Sigmoid colon (tissue), 7 donors: ENCODE results near the gene ARID3B. TPM values are rescaled to one million over a fixed set of nuclear protein-coding genes. Genes with fewer than 3 reads are reported as not detected.

Experiments used
- DNase-seq: peaks from one replicate; pipeline ENCODE4 v3.0.0-alpha.2; 2019
- H3K27ac ChIP-seq, 4 donors: fragments of 200-600 bp; sonication (generic); one replicate each; pipeline ENCODE4 v1.5.1; 2016 to 2019; ENCODE audit warnings: mild to moderate bottlenecking in 1 of 4
- H3K27me3 ChIP-seq, 3 donors: fragments of 200-600 bp; sonication (generic); one replicate each; pipeline ENCODE4 v1.5.1; 2019; ENCODE audit warnings: mild to moderate bottlenecking in 1 of 3
- H3K36me3 ChIP-seq, 4 donors: fragments of 200-600 bp; sonication (generic); one replicate each; pipeline ENCODE4 v1.5.1; 2016 to 2019
- H3K4me1 ChIP-seq, 4 donors: fragments of 200-600 bp; sonication (generic); one replicate each; pipeline ENCODE4 v1.5.1; 2017 to 2019
- H3K4me3 ChIP-seq, 4 donors: fragments of 200-600 bp; sonication (generic); one replicate each; pipeline ENCODE4 v1.5.1; 2017 to 2019; ENCODE audit warnings: mild to moderate bottlenecking in 2 of 4, moderate library complexity in 1 of 4
- H3K9me3 ChIP-seq, 4 donors: fragments of 200-600 bp in 3 of 4; sonication (generic) in 3 of 4; one replicate each; pipeline versions ENCODE4 v1.5.1 to v1.6.1; 2013 to 2019
- CTCF ChIP-seq, 4 experiments: fragments of 450-650 bp in 3 of 4; fragments of 200-600 bp in 1 of 4; IDR thresholded peaks; one replicate each; pipeline ENCODE4 v1.5.1; 2016 to 2019; ENCODE audit warnings: antibody characterized with exemption in 4 of 4, mild to moderate bottlenecking in 3 of 4, moderate library complexity in 2 of 4
- EP300 ChIP-seq, 4 donors: sonication (generic); formaldehyde crosslinking; IDR thresholded peaks; one replicate each; pipeline ENCODE4 v1.6.1; 2017; ENCODE audit warnings: antibody characterized with exemption in 4 of 4
- POLR2A ChIP-seq, 2 donors: fragments of 450-650 bp; IDR thresholded peaks; one replicate each; pipeline ENCODE4 v1.6.1; 2016; ENCODE audit warnings: antibody characterized with exemption in 2 of 2, mild to moderate bottlenecking in 2 of 2, moderate library complexity in 2 of 2
- POLR2AphosphoS5 ChIP-seq, 4 donors: sonication (generic); formaldehyde crosslinking; IDR thresholded peaks; one replicate each; pipeline ENCODE4 v1.6.1; 2017; ENCODE audit warnings: antibody characterized with exemption in 4 of 4
- WGBS, 2 donors: extraction: QIAGEN DNeasy Blood & Tissue Kit; methylation state at CpG; one replicate each; pipeline ENCODE4 v1.1.7; 2013; 5-methylcytosine and 5-hydroxymethylcytosine counted together
- intact Hi-C: fragments of 100-400 bp; cut with DNase I; formaldehyde crosslinking; loops from one replicate; pipeline ENCODE4 v1.15.1; 2023
- polyA plus RNA-seq, 3 donors: library from polyadenylated mRNA; stranded (reverse); fragments of 200-250 nt; gene quantifications; one replicate each; pipeline ENCODE4 v1.2.3, GENCODE V29; 2013
- total RNA-seq, 4 donors: library from RNA; depleted of rRNA; stranded (reverse); fragments of >200 nt; gene quantifications; one replicate each; pipeline ENCODE4 v1.1.0, GENCODE V29; 2016
- donor health status: healthy with polysubstance abuse.
- donor health status: Bipolar disorder and iron deficiency.
- donor health status: healthy.

ARID3B gene
- total and polyA plus RNA-seq, 7 donors: 2.3 to 9.7 (median 5.3) TPM

GRCh38 chr15:74585191-74585590, 44.2 kb downstream of the ARID3B start:
- no peak overlapping the region for H3K27ac ChIP-seq
- no peak overlapping the region for H3K4me3 ChIP-seq
- no peaks in the 10 kb centered on the region for H3K4me1 ChIP-seq
- DNase-seq: no peak
- 80 to 83% methylated on average over 3 of the region's 3 CpGs for WGBS, 2 donors
- H3K9me3 ChIP-seq: no peaks in the 10 kb centered on the region
- H3K36me3 ChIP-seq: peaks cover 0 to 14% (median 3%) of the 10 kb centered on the region in 4 donors
- TF ChIP-seq EP300 (IDR thresholded peaks at IDR 0.05): no peak
- no peak for TF ChIP-seq POLR2AphosphoS5 (IDR thresholded peaks at IDR 0.05)
- no peak for TF ChIP-seq POLR2A (IDR thresholded peaks at IDR 0.05)
- TF ChIP-seq CTCF (IDR thresholded peaks at IDR 0.05): no peak
- intact Hi-C loops: no loop called here
- no peaks in the 10 kb centered on the region for H3K27me3 ChIP-seq

- peaks cover 0 to 21% (median 6%) of the 10 kb centered on the region in 4 donors for H3K36me3 ChIP-seq
These were observed 44.8 kb downstream of the ARID3B start for GRCh38 chr15:74585857-74586256.

DNA sequence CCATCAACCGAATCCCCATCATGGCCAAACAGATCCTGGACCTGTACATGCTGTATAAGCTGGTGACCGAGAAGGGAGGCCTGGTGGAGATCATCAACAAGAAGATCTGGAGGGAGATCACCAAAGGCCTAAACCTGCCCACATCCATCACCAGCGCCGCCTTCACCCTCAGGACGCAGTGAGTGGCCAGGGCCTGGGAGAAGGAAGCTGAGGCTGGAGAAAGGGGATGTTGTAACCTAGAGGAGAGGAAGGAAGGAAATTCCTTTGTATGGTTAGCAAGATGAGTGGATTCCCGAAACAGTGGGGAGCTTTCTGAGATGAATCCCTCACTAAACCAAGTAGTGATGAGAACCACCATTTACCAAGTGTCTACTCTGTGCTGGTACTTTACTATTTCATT, 48.8 kb downstream of the ARID3B start:
- Histone ChIP-seq H3K27me3 (no peaks in the 10 kb centered on the region), H3K36me3 (peaks cover 8 to 59% (median 19%) of the 10 kb centered on the region in 4 donors), H3K27ac (no peak overlapping the region), H3K4me1 (no peaks in the 10 kb centered on the region), H3K9me3 (no peaks in the 10 kb centered on the region), H3K4me3 (no peak overlapping the region)
- no peak for DNase-seq
- intact Hi-C loops: no loop called here
- no peak for TF ChIP-seq POLR2AphosphoS5 (IDR thresholded peaks at IDR 0.05)
- no peak for TF ChIP-seq CTCF (IDR thresholded peaks at IDR 0.05)
- no peak for TF ChIP-seq POLR2A (IDR thresholded peaks at IDR 0.05)
- no peak for TF ChIP-seq EP300 (IDR thresholded peaks at IDR 0.05)
- WGBS, 2 donors: 94 to 96% methylated on average over 6 of the region's 6 CpGs

More at GRCh38 chr15:74585857-74586256, 44.8 kb downstream of the ARID3B start:
- no peak overlapping the region for H3K4me3 ChIP-seq
- no peak for TF ChIP-seq POLR2A (IDR thresholded peaks at IDR 0.05)
- no peak for TF ChIP-seq POLR2AphosphoS5 (IDR thresholded peaks at IDR 0.05)
- TF ChIP-seq CTCF (IDR thresholded peaks at IDR 0.05): no peak
- TF ChIP-seq EP300 (IDR thresholded peaks at IDR 0.05): no peak
- H3K27ac ChIP-seq: no peak overlapping the region
- no peak for DNase-seq
- H3K9me3 ChIP-seq: no peaks in the 10 kb centered on the region
- no peaks in the 10 kb centered on the region for H3K27me3 ChIP-seq
- 94 to 95% methylated on average over 9 of the region's 9 CpGs for WGBS, 2 donors
- intact Hi-C loops: no loop called here
- no peaks in the 10 kb centered on the region for H3K4me1 ChIP-seq

DNA sequence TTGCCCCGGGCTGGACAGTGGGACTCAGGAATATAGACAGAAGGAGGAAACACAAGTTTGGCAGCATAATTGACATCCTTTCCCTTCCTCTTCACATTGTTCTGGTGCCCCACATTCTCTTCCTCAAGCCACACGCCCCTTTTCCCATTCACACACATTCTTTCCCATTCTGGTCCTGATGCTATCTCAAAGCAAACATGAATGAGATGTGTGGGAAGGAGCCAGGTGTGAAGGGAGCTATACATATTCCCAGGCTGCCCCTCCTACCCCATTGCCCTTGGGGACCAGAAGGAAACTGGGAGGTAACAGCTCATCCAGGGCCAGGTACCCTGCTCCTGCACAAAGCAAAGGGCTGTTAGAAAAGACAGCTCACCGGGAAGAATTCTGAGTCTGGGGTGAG, 51.2 kb downstream of the ARID3B start:
- DNase-seq: no peak
- TF ChIP-seq CTCF (IDR thresholded peaks at IDR 0.05) (no peak), POLR2A (IDR thresholded peaks at IDR 0.05) (no peak), EP300 (IDR thresholded peaks at IDR 0.05) (no peak), POLR2AphosphoS5 (IDR thresholded peaks at IDR 0.05) (no peak)
- WGBS, 2 donors: 87 to 94% methylated on average over 3 of the region's 3 CpGs
- Histone ChIP-seq H3K4me3 (no peak overlapping the region), H3K27ac (no peak overlapping the region), H3K36me3 (peaks cover 8 to 59% (median 19%) of the 10 kb centered on the region in 4 donors), H3K27me3 (no peaks in the 10 kb centered on the region), H3K4me1 (no peaks in the 10 kb centered on the region), H3K9me3 (no peaks in the 10 kb centered on the region)
- intact Hi-C loops: no loop called here

DNA sequence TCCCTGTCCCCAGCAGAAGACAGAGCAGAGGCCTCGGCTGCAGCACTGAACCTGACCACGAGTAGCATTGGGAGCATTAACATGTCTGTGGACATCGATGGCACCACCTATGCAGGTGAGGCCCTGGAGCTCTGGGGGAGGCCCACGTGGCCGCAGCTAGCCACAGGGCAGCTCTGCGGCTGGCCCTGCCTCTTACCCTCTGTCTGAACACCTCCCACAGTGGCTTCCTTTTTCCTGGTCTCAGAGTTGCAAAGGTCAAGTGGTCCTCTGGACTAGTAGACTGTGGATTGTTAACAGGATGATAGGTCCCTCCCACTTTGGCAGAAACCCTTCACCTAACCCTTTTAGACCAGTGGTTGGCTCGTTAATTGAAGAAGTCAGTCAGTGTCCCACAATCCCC, 52.1 kb downstream of the ARID3B start:
- DNase-seq: no peak
- TF ChIP-seq EP300 (IDR thresholded peaks at IDR 0.05): no peak
- no peak for TF ChIP-seq POLR2A (IDR thresholded peaks at IDR 0.05)
- TF ChIP-seq CTCF (IDR thresholded peaks at IDR 0.05): no peak
- no peak for TF ChIP-seq POLR2AphosphoS5 (IDR thresholded peaks at IDR 0.05)
- Histone ChIP-seq H3K4me1 (peaks cover 0 to 5% (median 5%) of the 10 kb centered on the region in 4 donors), H3K4me3 (no peak overlapping the region), H3K27me3 (no peaks in the 10 kb centered on the region), H3K36me3 (peaks cover 8 to 59% (median 19%) of the 10 kb centered on the region in 4 donors), H3K27ac (no peak overlapping the region), H3K9me3 (no peaks in the 10 kb centered on the region)
- WGBS, 2 donors: 87 to 89% methylated on average over 7 of the region's 7 CpGs
- intact Hi-C loops: no loop called here
